ENCODE data around the gene ACAA2.

Gene ACAA2

DNA sequence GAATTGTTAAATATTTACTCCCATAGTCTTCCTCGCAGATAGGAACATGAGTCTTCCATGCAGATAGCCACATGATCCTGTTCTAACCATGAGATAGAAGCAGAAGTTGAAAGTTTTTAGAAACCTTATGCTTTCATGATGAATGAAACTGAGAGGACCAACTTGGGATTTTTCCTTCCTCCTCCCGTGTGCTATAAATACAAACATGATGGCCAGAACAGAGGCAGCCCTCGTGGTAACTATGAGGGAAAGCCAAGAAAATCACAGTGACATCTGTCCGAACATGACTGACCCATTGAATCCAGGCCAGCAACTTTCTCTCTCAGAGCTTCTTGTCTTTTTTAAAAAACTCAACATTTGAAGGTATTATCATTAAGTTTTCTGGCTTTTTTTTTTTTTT, 78.5 kb downstream of the ACAA2 start:
- peak in 1 of 4 experiments; percentile 7 for DNase-seq

DNA sequence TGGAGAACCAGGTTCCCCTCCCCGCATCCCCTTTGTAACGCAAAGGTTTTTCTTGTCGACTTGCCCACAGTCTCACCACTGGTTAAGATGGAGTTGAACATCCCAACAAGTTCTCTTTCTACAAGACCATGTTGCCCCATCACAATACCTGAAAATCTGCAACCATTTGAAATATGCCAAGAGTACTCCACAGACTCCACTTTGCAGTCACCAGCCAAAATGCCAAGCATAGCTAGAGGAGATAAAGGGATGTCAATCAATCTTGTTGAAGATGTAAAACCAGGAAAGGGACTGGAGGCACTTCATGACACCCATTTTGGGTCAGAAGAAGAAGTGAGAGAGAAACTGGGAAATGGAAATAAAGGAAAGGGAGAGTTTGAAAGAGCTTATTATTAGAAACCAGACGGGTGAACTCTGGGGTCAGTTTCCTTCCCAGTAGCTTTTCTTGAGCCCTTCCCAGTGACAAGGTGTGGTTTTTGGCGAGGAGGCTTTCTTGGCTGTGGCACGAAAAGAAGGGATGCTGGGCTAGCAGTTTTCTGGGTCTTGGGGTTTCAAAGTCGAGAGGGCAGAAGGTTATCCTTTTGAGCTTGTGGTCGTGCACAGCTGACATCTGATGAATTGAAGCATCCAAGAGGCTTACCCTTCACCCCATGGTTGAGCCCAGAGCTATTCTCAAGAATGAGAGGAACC, 79.3 kb downstream of the ACAA2 start:
- no peak for DNase-seq

DNA sequence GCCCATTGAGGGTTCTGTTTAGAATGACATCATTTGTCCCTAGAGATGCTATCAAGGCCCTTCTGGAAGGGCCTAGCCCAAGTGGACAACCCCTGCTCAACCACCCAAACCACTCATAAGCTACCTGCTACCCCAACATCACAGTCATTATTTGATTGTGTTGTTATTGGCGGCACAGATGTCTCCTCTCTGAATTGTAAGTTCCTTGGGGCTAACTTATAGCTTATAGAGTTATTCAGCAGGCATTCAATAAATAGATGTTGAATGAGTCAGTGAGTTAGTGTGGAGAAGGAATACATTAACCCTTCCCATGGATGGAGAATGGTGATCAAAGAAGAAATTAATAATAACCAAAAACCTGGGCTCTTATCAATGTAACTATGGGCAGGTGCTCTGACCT, 80.0 kb downstream of the ACAA2 start:
- no peak for DNase-seq
